Measurements from ENCODE around the gene KDELR1. TPM values are rescaled to one million over a fixed set of nuclear protein-coding genes. Genes with fewer than 3 reads are reported as not detected.

The KDELR1 gene
- total and polyA plus RNA-seq, 9 of the 15 experiments (the other 6 are each of a cell fraction or from before 2014, with no cell fraction given), result 6.1 to 165 (median 58.5) TPM

- TF ChIP-seq PBX2 (CRISPR knock-in tag; IDR thresholded peaks at IDR 0.05; ENCODE audit: low read depth) (no peak), PBX2 (tag; conservative IDR thresholded peaks at IDR 0.05; ENCODE audit: low read depth) (no peak), DLX4 (CRISPR knock-in tag; IDR thresholded peaks at IDR 0.05) (no peak), E2F5 (CRISPR knock-in tag; IDR thresholded peaks at IDR 0.05) (no peak), KLF16 (IDR thresholded peaks at IDR 0.05) (no peak), CLOCK (CRISPR knock-in tag; IDR thresholded peaks at IDR 0.05; ENCODE audit: borderline replicate concordance) (no peak), ZNF445 (CRISPR knock-in tag; IDR thresholded peaks at IDR 0.05; ENCODE audit: low read depth) (no peak), CBFB (CRISPR knock-in tag; IDR thresholded peaks at IDR 0.05) (peak; percentile 33; the same call in 1 of the 2 replicates), STAT5B (CRISPR knock-in tag; IDR thresholded peaks at IDR 0.05) (no peak), MCM2 (IDR thresholded peaks at IDR 0.05; ENCODE audit: low read depth) (no peak), NFYB (IDR thresholded peaks at IDR 0.05; ENCODE audit: extremely low read depth, insufficient read length) (no peak), ZNF133 (CRISPR knock-in tag; IDR thresholded peaks at IDR 0.05) (no peak), PRPF4 (IDR thresholded peaks at IDR 0.05; ENCODE audit: insufficient read depth, low read depth, low read length, poor library complexity, severe bottlenecking) (no peak), RFX5 (IDR thresholded peaks at IDR 0.05; ENCODE audit: low read depth, low read length) (no peak), CHD1 (IDR thresholded peaks at IDR 0.05; ENCODE audit: low read length) (peak; percentile 77), TCF7 (IDR thresholded peaks at IDR 0.05; ENCODE audit: borderline replicate concordance) (no peak), TBP (optimal IDR thresholded peaks at IDR 0.05; ENCODE audit: low read depth, low read length) (peak; percentile 5), RBM25 (IDR thresholded peaks at IDR 0.05; ENCODE audit: low read depth, low read length, severe bottlenecking) (no peak), NKRF (IDR thresholded peaks at IDR 0.05; ENCODE audit: borderline replicate concordance) (peak; percentile 83), SMARCA5 (IDR thresholded peaks at IDR 0.05) (peak; percentile 77)
Observed at GRCh38 chr19:48397263-48398101, 6.1 kb upstream of the KDELR1 start (continued).

Measured in K562 (cell line).